Measurements from ENCODE around the gene CERS1. TPM values are rescaled to one million over a fixed set of nuclear protein-coding genes. Genes with fewer than 3 reads are reported as not detected.
A peak's percentile ranks its signal among the peaks of the same experiment; 100 is the strongest.

The CERS1 gene
- total and polyA plus RNA-seq, 10 of the 15 experiments (the other 5 are each of a cell fraction or from before 2014, with no cell fraction given), result 0.19 TPM; not detected in 9

DNA sequence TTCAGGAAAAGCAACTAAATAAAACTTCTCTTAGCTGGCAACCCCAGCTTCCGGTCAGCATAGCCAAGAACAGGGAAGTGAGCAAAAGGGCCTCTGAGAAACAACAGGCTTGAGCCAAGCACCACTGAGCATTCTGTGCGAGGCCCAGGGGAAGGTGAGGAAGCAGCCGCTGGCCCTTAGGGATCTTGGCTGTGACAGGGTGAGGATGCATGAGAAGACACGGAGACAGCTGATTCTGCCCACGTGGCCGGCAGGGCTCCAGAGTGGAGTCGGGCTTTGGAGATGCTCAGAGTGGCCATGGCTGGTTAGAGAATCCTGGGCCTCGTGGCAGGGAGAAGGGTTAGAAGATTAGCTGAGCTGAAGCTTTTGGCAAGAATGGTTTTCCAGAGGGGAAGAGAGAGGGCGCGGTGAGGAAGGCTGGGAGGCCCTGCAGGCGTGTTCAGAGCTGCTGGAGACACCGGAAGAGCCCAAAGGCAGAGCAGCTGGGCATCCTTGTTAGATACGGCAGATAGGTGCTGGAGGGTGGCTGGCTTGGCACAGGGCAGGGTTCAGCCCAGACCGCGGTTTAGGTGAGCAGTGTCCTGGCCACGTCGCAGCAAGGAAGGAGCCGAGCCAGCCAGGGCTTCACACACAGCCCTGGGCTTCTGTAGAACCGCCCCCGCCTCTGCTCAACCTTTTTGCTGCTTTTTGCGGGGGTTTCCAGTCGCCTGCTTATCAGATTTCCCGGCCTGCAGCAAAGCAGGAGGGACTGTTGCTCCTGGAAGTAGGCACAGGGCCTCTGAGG, 46.9 kb downstream of the CERS1 start:
- ATAC-seq, result peak; percentile 58
- peak overlapping the region; percentile 46 for H3K27ac ChIP-seq (ENCODE audit: control insufficient read depth, insufficient read depth)
- H3K27me3 ChIP-seq (replicated peaks in 1 of 2; ENCODE audit: control insufficient read depth in 2 of 2, insufficient read depth in 2 of 2, low read length in 1 of 2), result no peaks in the 10 kb centered on the region
- DNase-seq (ENCODE audit: low read depth, low spot score), result no peak
- H3K9ac ChIP-seq (ENCODE audit: control insufficient read depth, insufficient read depth, low read length), result no peak overlapping the region
- H3K4me3 ChIP-seq, result peak overlapping the region; percentile 39; the same call in 1 of the 2 replicates
- peaks cover 47% of the 10 kb centered on the region for H3K79me2 ChIP-seq (ENCODE audit: control insufficient read depth, insufficient read depth, low read length)
- in situ Hi-C loops (cut with MboI) (no loop called here), intact Hi-C loops (cut with micrococcal nuclease; ENCODE audit: unreplicated experiment) (loop anchor here (5.0 to 10.0 kb wide), 4 partner anchors 77 to 394 kb away; partner anchors contain the start of genes CRTC1 and REX1BD)
- peaks cover 17 to 57% of the 10 kb centered on the region in 2 experiments for H3K36me3 ChIP-seq (ENCODE audit: control insufficient read depth in 2 of 2, insufficient read depth in 2 of 2, low read length in 1 of 2)
- no peak overlapping the region for H2AFZ ChIP-seq (ENCODE audit: control insufficient read depth, low read depth, low read length)
- RAD21 ChIA-PET (ENCODE audit: unreplicated experiment), result interaction anchor here (1.0 to 3.1 kb wide), 5 partner anchors 11 to 329 kb away, joined by 3 to 24 read pairs (median 9); partner anchors contain the start of gene UPF1
- CTCF ChIA-PET, result interaction anchor here (0.5 to 7.4 kb wide), 6 partner anchors 14 to 328 kb away, joined by 3 to 109 read pairs (median 22); partner anchors contain the start of genes ELL and UPF1
- BruUV-seq (replicated peaks), result no TSS peak
- H3K4me2 ChIP-seq (ENCODE audit: control insufficient read depth, insufficient read depth), result peak overlapping the region; percentile 17
- SMC1A ChIA-PET (ENCODE audit: uncharacterized antibody, unreplicated experiment), result interaction anchor here (1.0 to 2.2 kb wide), 7 partner anchors 10 to 260 kb away, joined by 3 to 11 read pairs (median 4); partner anchors contain the start of genes COPE, DDX49 and UPF1
- POLR2A ChIA-PET, result interaction anchor here (0.8 to 2.4 kb wide), 3 partner anchors 10 to 17 kb away, joined by 3 to 11 read pairs (median 3); partner anchors contain the start of gene UPF1
- TF ChIP-seq MEF2B (IDR thresholded peaks at IDR 0.05; ENCODE audit: partially characterized antibody, poor library complexity, severe bottlenecking) (peak; percentile 25), JUNB (IDR thresholded peaks at IDR 0.05) (no peak), SPI1 (IDR thresholded peaks at IDR 0.05; ENCODE audit: borderline replicate concordance, insufficient read depth, low read depth, low read length) (peak; percentile 79; the same call in 1 of the 2 replicates), POLR2AphosphoS2 (IDR thresholded peaks at IDR 0.05; ENCODE audit: low read depth, low read length) (no peak), EGR1 (IDR thresholded peaks at IDR 0.05; ENCODE audit: borderline replicate concordance in 1 of 2, low read depth in 2 of 2, low read length in 2 of 2) (peak in 1 of 2 experiments; percentile 66; a peak in 1 of 3 replicates), USF1 (IDR thresholded peaks at IDR 0.05; ENCODE audit: borderline replicate concordance, extremely low read length, insufficient read depth, low read depth, low read length) (peak; percentile 56), IKZF2 (IDR thresholded peaks at IDR 0.05) (peak; percentile 5 to 35; a peak in 1 of 4 replicates)
- FAIRE-seq, result peak; percentile 73
- H4K20me1 ChIP-seq (ENCODE audit: control insufficient read depth, insufficient read depth), result peaks cover 20% of the 10 kb centered on the region
- H3K9me3 ChIP-seq (replicated peaks; ENCODE audit: control insufficient read depth, insufficient read depth, low read length), result no peaks in the 10 kb centered on the region
- 13% methylated on average over 23 of the region's 23 CpGs for WGBS (ENCODE audit: insufficient coverage, insufficient replicate concordance, low lambda C conversion rate, missing lambda C conversion rate)
- peaks cover 45% of the 10 kb centered on the region for H3K4me1 ChIP-seq (ENCODE audit: control insufficient read depth, insufficient read depth, low read length)
